Endothelial cell of umbilical vein (primary cell): ENCODE measurements around the gene FMN1.

Experiments
- CTCF ChIP-seq, 2 donors: IDR thresholded peaks; 1 replicate in 1 of 2; 2 replicates in 1 of 2; pipeline ENCODE4 v1.5.1; 2011; ENCODE audit warnings: low read length in 2 of 2, mild to moderate bottlenecking in 2 of 2, moderate library complexity in 2 of 2, control low read depth in 1 of 2, inconsistent platforms in 1 of 2, low read depth in 1 of 2; ENCODE audit not compliant: insufficient read depth in 1 of 2; ENCODE audit errors: extremely low read depth in 1 of 2
- EZH2 ChIP-seq: IDR thresholded peaks from 2 replicates; pipeline ENCODE4 v1.6.1; 2012; ENCODE audit warnings: borderline replicate concordance, low read depth, mild to moderate bottlenecking, moderate library complexity, low read length, inconsistent platforms; ENCODE audit not compliant: severe bottlenecking
- GATA2 ChIP-seq: IDR thresholded peaks from 2 replicates; pipeline ENCODE4 v1.7.0; 2011; ENCODE audit warnings: low read depth, mild to moderate bottlenecking, moderate library complexity, mixed read lengths, low read length; ENCODE audit not compliant: insufficient read length, insufficient read depth
- JUN ChIP-seq: IDR thresholded peaks from 2 replicates; pipeline ENCODE4 v1.6.1; 2011; ENCODE audit warnings: borderline replicate concordance, low read depth; ENCODE audit not compliant: insufficient read length, insufficient read depth
- MAX ChIP-seq: IDR thresholded peaks from 2 replicates; pipeline ENCODE4 v1.6.1; 2011; ENCODE audit not compliant: insufficient read depth, insufficient read length
- POLR2A ChIP-seq: IDR thresholded peaks from 2 replicates; pipeline ENCODE4 v1.6.1; 2012; ENCODE audit warnings: low read depth, mild to moderate bottlenecking, control low read depth, low read length
- POLR2AphosphoS5 ChIP-seq: IDR thresholded peaks from 2 replicates; pipeline ENCODE4 v1.6.1; 2012; ENCODE audit warnings: low read depth, mild to moderate bottlenecking, control low read depth, low read length, moderate library complexity; ENCODE audit not compliant: insufficient read depth

- no peak for TF ChIP-seq EZH2
- TF ChIP-seq CTCF (IDR thresholded peaks at IDR 0.05; ENCODE audit: extremely low read depth in 1 of 2, insufficient read depth in 1 of 2, low read depth in 1 of 2, low read length in 2 of 2) = no peak
- TF ChIP-seq POLR2AphosphoS5 = no peak
- TF ChIP-seq POLR2A = no peak
- no peak for TF ChIP-seq GATA2
- no peak for TF ChIP-seq MAX
- TF ChIP-seq JUN = no peak
Observed at GRCh38 chr15:33149919-33150318, 44.6 kb downstream of the FMN1 start.
